HepG2 (cell line): ENCODE measurements around the gene RARA. TPM values are rescaled to one million over a fixed set of nuclear protein-coding genes. Genes with fewer than 3 reads are reported as not detected.

Experiments
- CENPT ChIP-seq: sonication (generic); formaldehyde crosslinking; IDR thresholded peaks from 2 replicates; pipeline ENCODE4 v1.8.0; 2022; ENCODE audit warnings: low read depth, mild to moderate bottlenecking, moderate library complexity, missing genetic modification reagents
- CENPX ChIP-seq: sonication (generic); formaldehyde crosslinking; IDR thresholded peaks from 2 replicates; pipeline ENCODE4 v1.9.0; 2021; ENCODE audit warnings: mild to moderate bottlenecking, missing genetic modification reagents, moderate library complexity
- FIP1L1 ChIP-seq: fragments of 200-400 bp; formaldehyde crosslinking; IDR thresholded peaks from 2 replicates; pipeline ENCODE4 v1.6.1; 2018; ENCODE audit warnings: low read depth, mild to moderate bottlenecking, low read length, moderate library complexity, borderline replicate concordance; ENCODE audit not compliant: insufficient read depth
- HDAC2 ChIP-seq: sonication (generic); formaldehyde crosslinking; IDR thresholded peaks from 2 replicates; pipeline ENCODE4 v1.4.0; 2020; ENCODE audit warnings: missing genetic modification reagents
- HMG20A ChIP-seq: IDR thresholded peaks from 2 replicates; pipeline ENCODE4 v1.6.1; 2016; ENCODE audit warnings: borderline replicate concordance
- HMG20B ChIP-seq: conservative IDR thresholded peaks from 2 replicates; pipeline ENCODE4 v1.6.1; 2016; ENCODE audit warnings: missing genetic modification reagents, missing compliant biosample characterization
- IRX3 ChIP-seq: sonication (generic); formaldehyde crosslinking; IDR thresholded peaks from 2 replicates; pipeline ENCODE4 v1.8.1; 2023; ENCODE audit warnings: mild to moderate bottlenecking, low read depth, missing genetic modification reagents, borderline replicate concordance
- KDM2A ChIP-seq: sonication (generic); formaldehyde crosslinking; IDR thresholded peaks from 2 replicates; pipeline ENCODE4 v1.4.0; 2020; ENCODE audit warnings: low read depth, missing genetic modification reagents, borderline replicate concordance
- LCORL ChIP-seq, 2 experiments: fragments of 450-650 bp in 1 of 2; sonication (generic) in 1 of 2; formaldehyde crosslinking in 1 of 2; IDR thresholded peaks; 2 replicates each; pipeline versions ENCODE4 v1.5.0 to v1.6.1; 2017 to 2020; ENCODE audit warnings: antibody characterized with exemption in 1 of 2, missing genetic modification reagents in 1 of 2
- MIXL1 ChIP-seq: IDR thresholded peaks from 2 replicates; pipeline ENCODE4 v1.6.1; 2016
- POGZ ChIP-seq: sonication (generic); formaldehyde crosslinking; IDR thresholded peaks from 2 replicates; pipeline ENCODE4 v1.4.0; 2020; ENCODE audit warnings: mild to moderate bottlenecking, missing genetic modification reagents
- SMC3 ChIP-seq: IDR thresholded peaks from 2 replicates; pipeline ENCODE4 v1.6.1; 2011; ENCODE audit warnings: low read length, improper control_type of control experiment
- ZNF30 ChIP-seq: sonication (generic); formaldehyde crosslinking; IDR thresholded peaks from 2 replicates; pipeline ENCODE4 v1.5.0; 2020; ENCODE audit warnings: mild to moderate bottlenecking, missing genetic modification reagents
- ZNF337 ChIP-seq: sonication (generic); formaldehyde crosslinking; IDR thresholded peaks from 2 replicates; pipeline ENCODE4 v1.5.1; 2020; ENCODE audit warnings: missing genetic modification reagents, low read depth, mild to moderate bottlenecking, borderline replicate concordance
- ZNF547 ChIP-seq: sonication (generic); formaldehyde crosslinking; IDR thresholded peaks from 2 replicates; pipeline ENCODE4 v1.5.1; 2020; ENCODE audit warnings: mild to moderate bottlenecking, missing genetic modification reagents
- ZNF619 ChIP-seq: sonication (generic); formaldehyde crosslinking; IDR thresholded peaks from 2 replicates; pipeline ENCODE4 v1.4.0; 2020; ENCODE audit warnings: mild to moderate bottlenecking, missing genetic modification reagents
- ZSCAN25 ChIP-seq: sonication (generic); formaldehyde crosslinking; IDR thresholded peaks from 2 replicates; pipeline ENCODE4 v1.8.0; 2022; ENCODE audit warnings: mild to moderate bottlenecking, missing genetic modification reagents
- ZSCAN31 ChIP-seq: sonication (generic); formaldehyde crosslinking; IDR thresholded peaks from 2 replicates; pipeline ENCODE4 v1.5.0; 2020; ENCODE audit warnings: low read depth, mild to moderate bottlenecking, missing genetic modification reagents
- polyA plus RNA-seq, 8 experiments: library from polyadenylated mRNA; depleted of rRNA in 3 of 8; stranded (reverse) in 7 of 8; unstranded in 1 of 8; fragments of >200 nt; fragmentation: Illumina TruSeq in 4 of 8; extraction: Trizol in 4 of 8; gene quantifications; 2 replicates each; pipeline versions ENCODE4 v1.2.1 to v1.2.3, GENCODE V29; 2011 to 2016; ENCODE audit warnings: low read depth in 4 of 8, missing spikeins in 1 of 8, mixed read lengths in 1 of 8; ENCODE audit not compliant: insufficient read depth in 1 of 8
- total RNA-seq, 5 experiments: library from RNA; depleted of rRNA; stranded (reverse); fragments of >200 nt; fragmentation: Illumina TruSeq; extraction: Trizol; gene quantifications; 2 replicates each; pipeline ENCODE4 v1.2.3, GENCODE V29; 2016; ENCODE audit warnings: low read depth in 1 of 5
- TF ChIP-seq, protein P1 (sequence below): sonication (generic); formaldehyde crosslinking; IDR thresholded peaks from 2 replicates; pipeline ENCODE4 v1.8.0; 2022; ENCODE audit warnings: mild to moderate bottlenecking, missing genetic modification reagents
- TF ChIP-seq, protein P2 (sequence below): sonication (generic); formaldehyde crosslinking; IDR thresholded peaks from 2 replicates; pipeline ENCODE4 v1.8.1; 2023; ENCODE audit warnings: missing genetic modification reagents, mild to moderate bottlenecking, borderline replicate concordance
- TF ChIP-seq, protein P3 (sequence below): sonication (generic); formaldehyde crosslinking; IDR thresholded peaks from 2 replicates; pipeline ENCODE4 v1.9.0; 2021; ENCODE audit warnings: missing genetic modification reagents, borderline replicate concordance
- TF ChIP-seq, protein P4 (sequence below): sonication (generic); formaldehyde crosslinking; IDR thresholded peaks from 2 replicates; pipeline ENCODE4 v1.5.0; 2020; ENCODE audit warnings: missing genetic modification reagents
- TF ChIP-seq, protein P5 (sequence below): sonication (generic); formaldehyde crosslinking; IDR thresholded peaks from 2 replicates; pipeline ENCODE4 v1.4.0; 2020; ENCODE audit warnings: mild to moderate bottlenecking, missing genetic modification reagents

The RARA gene
- total and polyA plus RNA-seq, 2 of the 13 experiments (the other 11 are each of a cell fraction or from before 2014, with no cell fraction given): 6.4 to 8.6 TPM

DNA sequence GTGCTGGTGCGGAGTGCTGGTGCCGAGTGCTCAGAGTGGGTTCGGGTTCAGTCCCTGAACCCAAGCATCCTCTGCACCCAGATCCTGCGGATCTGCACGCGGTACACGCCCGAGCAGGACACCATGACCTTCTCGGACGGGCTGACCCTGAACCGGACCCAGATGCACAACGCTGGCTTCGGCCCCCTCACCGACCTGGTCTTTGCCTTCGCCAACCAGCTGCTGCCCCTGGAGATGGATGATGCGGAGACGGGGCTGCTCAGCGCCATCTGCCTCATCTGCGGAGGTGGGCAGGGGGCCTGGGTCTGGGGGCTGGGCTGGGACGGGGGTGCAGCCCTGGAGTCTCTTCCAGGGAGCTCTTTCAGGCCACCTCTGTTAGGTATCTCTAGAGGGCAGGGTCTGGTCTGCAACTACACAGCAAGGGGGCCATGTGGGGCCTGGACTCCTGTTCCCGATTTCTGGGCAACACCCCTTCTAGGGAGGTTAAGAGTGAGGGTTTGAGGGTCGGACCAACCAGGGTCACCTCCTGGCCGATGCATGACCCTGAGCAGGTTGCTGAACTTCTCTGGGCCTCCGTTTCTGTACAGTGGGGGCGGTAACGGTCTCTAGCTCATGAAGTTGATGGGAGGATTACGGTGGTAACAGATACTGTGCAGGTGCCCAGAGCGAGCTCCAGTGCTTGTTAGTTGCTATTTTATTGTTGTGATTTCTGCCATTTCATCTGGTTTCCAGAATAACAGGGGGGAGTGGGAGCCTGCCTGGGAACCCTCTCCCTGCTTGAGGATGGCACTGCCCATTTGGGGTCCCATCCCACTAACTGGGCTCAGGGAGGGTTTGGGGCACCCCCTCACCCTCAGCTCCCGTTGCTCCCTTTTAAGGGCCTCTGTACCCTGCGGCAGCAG lies 45.5 kb downstream of the RARA start (continued):
- TF ChIP-seq, protein P1, sequence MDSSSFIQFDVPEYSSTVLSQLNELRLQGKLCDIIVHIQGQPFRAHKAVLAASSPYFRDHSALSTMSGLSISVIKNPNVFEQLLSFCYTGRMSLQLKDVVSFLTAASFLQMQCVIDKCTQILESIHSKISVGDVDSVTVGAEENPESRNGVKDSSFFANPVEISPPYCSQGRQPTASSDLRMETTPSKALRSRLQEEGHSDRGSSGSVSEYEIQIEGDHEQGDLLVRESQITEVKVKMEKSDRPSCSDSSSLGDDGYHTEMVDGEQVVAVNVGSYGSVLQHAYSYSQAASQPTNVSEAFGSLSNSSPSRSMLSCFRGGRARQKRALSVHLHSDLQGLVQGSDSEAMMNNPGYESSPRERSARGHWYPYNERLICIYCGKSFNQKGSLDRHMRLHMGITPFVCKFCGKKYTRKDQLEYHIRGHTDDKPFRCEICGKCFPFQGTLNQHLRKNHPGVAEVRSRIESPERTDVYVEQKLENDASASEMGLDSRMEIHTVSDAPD: no peak
- TF ChIP-seq ZNF547 (CRISPR knock-in tag) (no peak), ZNF30 (CRISPR knock-in tag) (no peak), ZNF337 (CRISPR knock-in tag) (no peak), FIP1L1 (no peak), KDM2A (CRISPR knock-in tag) (no peak; the same call in 1 of the 2 replicates), ZNF619 (CRISPR knock-in tag) (no peak), CENPT (CRISPR knock-in tag) (no peak), HMG20A (CRISPR knock-in tag) (no peak), HDAC2 (CRISPR knock-in tag) (no peak), CENPX (CRISPR knock-in tag) (no peak), ZSCAN25 (CRISPR knock-in tag) (no peak), SMC3 (no peak), HMG20B (CRISPR knock-in tag) (0 out of 2 replicates have a peak, but pooled peaks have one; percentile 60), POGZ (CRISPR knock-in tag) (no peak), ZSCAN31 (CRISPR knock-in tag) (no peak), MIXL1 (CRISPR knock-in tag) (no peak), LCORL (IDR thresholded peaks at IDR 0.05) (no peak), LCORL (CRISPR knock-in tag; IDR thresholded peaks at IDR 0.05) (no peak), IRX3 (CRISPR knock-in tag) (no peak)
- TF ChIP-seq, protein P2, sequence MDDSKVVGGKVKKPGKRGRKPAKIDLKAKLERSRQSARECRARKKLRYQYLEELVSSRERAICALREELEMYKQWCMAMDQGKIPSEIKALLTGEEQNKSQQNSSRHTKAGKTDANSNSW (CRISPR knock-in tag): no peak
- TF ChIP-seq, protein P3, sequence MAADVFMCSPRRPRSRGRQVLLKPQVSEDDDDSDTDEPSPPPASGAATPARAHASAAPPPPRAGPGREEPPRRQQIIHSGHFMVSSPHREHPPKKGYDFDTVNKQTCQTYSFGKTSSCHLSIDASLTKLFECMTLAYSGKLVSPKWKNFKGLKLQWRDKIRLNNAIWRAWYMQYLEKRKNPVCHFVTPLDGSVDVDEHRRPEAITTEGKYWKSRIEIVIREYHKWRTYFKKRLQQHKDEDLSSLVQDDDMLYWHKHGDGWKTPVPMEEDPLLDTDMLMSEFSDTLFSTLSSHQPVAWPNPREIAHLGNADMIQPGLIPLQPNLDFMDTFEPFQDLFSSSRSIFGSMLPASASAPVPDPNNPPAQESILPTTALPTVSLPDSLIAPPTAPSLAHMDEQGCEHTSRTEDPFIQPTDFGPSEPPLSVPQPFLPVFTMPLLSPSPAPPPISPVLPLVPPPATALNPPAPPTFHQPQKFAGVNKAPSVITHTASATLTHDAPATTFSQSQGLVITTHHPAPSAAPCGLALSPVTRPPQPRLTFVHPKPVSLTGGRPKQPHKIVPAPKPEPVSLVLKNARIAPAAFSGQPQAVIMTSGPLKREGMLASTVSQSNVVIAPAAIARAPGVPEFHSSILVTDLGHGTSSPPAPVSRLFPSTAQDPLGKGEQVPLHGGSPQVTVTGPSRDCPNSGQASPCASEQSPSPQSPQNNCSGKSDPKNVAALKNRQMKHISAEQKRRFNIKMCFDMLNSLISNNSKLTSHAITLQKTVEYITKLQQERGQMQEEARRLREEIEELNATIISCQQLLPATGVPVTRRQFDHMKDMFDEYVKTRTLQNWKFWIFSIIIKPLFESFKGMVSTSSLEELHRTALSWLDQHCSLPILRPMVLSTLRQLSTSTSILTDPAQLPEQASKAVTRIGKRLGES (CRISPR knock-in tag): no peak
- TF ChIP-seq, protein P4, sequence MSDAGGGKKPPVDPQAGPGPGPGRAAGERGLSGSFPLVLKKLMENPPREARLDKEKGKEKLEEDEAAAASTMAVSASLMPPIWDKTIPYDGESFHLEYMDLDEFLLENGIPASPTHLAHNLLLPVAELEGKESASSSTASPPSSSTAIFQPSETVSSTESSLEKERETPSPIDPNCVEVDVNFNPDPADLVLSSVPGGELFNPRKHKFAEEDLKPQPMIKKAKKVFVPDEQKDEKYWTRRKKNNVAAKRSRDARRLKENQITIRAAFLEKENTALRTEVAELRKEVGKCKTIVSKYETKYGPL: no peak
- TF ChIP-seq, protein P5, sequence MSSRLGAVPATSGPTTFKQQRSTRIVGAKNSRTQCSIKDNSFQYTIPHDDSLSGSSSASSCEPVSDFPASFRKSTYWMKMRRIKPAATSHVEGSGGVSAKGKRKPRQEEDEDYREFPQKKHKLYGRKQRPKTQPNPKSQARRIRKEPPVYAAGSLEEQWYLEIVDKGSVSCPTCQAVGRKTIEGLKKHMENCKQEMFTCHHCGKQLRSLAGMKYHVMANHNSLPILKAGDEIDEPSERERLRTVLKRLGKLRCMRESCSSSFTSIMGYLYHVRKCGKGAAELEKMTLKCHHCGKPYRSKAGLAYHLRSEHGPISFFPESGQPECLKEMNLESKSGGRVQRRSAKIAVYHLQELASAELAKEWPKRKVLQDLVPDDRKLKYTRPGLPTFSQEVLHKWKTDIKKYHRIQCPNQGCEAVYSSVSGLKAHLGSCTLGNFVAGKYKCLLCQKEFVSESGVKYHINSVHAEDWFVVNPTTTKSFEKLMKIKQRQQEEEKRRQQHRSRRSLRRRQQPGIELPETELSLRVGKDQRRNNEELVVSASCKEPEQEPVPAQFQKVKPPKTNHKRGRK: no peak
